SH-SY5Y (cell line): Measurements from ENCODE around the gene ALOX15.

Source experiments
- GATA2 ChIP-seq: IDR thresholded peaks from 2 replicates; pipeline ENCODE4 v1.6.1; 2011; ENCODE audit warnings: mild to moderate bottlenecking, low read depth, low read length
- GATA3 ChIP-seq: IDR thresholded peaks from 2 replicates; pipeline ENCODE4 v1.6.1; 2011; ENCODE audit warnings: low read depth, mild to moderate bottlenecking, low read length, moderate library complexity

The ALOX15 gene, protein sequence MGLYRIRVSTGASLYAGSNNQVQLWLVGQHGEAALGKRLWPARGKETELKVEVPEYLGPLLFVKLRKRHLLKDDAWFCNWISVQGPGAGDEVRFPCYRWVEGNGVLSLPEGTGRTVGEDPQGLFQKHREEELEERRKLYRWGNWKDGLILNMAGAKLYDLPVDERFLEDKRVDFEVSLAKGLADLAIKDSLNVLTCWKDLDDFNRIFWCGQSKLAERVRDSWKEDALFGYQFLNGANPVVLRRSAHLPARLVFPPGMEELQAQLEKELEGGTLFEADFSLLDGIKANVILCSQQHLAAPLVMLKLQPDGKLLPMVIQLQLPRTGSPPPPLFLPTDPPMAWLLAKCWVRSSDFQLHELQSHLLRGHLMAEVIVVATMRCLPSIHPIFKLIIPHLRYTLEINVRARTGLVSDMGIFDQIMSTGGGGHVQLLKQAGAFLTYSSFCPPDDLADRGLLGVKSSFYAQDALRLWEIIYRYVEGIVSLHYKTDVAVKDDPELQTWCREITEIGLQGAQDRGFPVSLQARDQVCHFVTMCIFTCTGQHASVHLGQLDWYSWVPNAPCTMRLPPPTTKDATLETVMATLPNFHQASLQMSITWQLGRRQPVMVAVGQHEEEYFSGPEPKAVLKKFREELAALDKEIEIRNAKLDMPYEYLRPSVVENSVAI

DNA sequence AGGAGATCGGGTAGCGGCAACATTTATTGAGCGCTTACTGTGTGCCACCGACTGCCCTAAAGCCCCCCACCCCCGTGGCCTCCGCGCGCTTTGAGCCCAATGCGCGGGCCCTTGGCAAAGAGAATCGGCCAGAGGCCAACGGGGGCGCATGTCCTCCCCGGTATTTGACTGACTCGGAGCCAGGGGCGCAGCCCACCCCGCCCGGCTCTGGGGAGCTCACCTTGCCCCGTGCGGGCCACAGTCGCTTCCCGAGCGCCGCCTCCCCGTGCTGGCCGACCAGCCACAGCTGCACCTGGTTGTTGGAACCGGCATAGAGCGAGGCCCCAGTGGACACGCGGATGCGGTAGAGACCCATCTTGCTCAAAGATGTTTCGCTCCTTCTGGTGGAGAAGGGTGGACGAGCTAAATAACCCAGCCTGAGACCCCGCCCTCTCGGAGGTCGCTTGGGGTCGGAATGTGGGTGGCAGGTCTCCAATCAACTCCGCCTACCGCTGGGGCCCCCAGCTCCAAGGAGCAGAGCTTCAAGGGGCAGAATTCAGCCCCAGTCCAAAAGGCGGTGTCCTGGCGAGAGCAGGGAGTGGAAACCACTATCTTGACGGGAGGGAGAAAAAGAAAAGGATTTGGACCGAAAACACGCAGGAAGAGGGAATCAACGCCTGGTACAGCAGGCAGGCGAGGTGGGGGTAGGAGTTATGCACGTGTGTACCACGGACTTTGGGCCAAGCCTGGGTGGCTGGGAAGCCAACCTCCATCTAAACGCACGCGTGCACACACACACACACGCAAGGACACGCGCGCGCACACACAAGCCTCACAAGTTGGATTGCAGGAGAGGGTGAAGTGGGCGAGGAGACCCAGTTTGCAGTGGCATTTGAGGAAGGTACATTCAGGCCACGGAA, at the start of gene ALOX15:
TSS of gene ALOX15 (minus strand) at position 382 of the 899 bp plus-strand sequence. CDS start at position 355, 27 bp downstream.
- TF ChIP-seq GATA3 (no peak), GATA2 (no peak)

DNA sequence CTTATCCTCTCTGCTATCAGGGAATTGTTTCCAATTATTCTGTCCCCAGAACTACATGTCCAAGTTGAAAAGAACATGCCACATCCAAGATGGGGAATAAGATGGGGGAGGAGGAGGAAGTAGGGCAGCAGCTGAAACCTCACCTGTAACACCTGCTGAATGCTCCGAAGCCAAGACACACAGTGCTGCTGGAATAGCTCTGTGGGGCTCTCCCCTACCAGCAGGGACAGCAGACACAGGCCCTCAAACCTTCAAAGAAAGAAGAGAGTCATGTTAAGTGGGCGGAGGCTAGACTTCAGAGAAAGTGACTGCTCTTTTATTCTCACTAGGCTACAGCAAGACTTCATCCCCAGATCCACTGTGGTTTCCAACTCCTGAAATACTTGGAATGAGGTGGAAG, 49.3 kb upstream of the ALOX15 start:
- TF ChIP-seq GATA3, result no peak
- TF ChIP-seq GATA2, result no peak

DNA sequence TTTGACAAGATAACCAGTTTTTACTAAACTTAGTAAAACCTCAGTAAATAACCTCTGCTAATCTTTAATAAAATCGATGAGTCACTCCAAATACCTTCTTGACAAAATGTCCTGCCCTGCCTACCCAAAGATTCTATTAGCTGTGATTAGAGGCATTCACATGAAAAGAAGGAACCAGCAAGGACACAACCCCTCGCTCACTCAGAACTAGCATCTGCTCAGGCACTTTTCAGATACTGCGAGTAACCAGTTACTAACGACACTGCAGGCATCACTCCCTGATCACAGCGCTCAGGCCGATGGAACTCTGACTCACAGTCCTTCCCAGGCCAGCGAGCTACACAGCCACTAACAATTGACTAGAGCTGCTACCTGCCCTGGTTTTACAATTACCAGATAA, 38.2 kb upstream of the ALOX15 start:
- no peak for TF ChIP-seq GATA3
- no peak for TF ChIP-seq GATA2

DNA sequence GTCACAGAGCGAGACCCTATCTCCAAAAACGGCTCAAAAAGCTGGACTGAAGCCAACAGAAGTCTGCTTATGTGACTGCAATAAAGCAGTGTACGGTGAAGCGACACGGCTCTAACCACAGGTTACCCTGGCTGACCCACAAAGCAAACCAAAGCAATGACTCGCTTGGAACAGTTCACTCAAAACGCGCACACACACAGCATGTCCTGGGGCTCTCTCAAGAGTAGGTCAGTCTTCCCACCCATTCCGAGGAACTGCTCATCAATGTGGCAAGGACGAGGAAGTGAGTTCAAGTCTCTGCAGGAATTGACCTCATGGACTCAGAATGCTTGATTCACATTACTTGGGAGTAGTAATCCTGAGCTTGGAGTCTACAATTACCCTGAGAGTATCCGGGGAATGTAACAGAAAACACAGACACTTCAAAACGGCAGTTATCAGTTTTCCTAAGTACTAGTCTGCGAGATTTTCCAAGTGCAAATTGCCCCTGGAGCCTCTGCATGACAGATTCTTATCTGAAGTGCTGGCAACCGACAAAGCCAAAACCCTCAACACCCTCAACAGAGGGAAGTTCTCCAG, 37.1 kb upstream of the ALOX15 start:
- peak; percentile 87 for TF ChIP-seq GATA2
- peak; percentile 70 for TF ChIP-seq GATA3

DNA sequence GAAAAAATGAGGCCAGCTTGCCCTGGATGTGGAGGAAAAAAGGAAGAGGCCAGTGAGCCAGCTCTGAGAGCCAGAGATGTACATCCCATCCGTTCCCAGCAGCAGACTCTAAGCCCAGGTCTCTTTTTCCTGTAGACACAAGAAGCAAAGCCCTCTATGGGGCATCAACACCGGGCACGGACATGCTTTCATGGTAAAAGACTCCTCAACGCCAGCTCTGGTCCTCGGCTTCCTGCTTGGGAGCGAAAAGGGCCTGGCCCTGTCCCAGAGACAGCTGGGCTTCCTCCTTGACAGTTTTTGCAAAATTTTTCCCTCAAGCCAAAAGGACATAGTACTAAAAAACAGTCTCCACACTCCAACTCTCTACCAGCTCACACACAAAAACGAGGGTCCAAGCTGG, 35.3 kb upstream of the ALOX15 start:
- TF ChIP-seq GATA3, result no peak
- no peak for TF ChIP-seq GATA2

DNA sequence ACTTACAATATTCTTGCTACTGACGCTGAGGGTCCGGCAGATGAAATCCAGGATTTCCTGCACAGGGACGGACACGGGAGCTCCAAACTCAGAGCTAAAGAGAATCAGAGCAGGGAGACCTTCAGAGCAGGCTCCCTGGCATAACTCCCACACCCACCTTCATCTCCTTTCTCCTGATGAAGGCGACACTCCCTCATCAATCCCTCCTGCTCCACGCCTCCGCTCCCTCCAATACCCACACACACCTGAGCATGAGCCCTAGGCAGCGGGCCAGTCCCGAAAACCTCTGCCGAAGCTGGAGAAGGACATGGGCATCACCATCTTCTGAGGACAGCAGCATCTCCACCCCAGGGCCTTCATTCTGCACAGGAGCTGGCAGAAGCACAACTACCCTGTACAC, 34.3 kb upstream of the ALOX15 start:
- no peak for TF ChIP-seq GATA3

DNA sequence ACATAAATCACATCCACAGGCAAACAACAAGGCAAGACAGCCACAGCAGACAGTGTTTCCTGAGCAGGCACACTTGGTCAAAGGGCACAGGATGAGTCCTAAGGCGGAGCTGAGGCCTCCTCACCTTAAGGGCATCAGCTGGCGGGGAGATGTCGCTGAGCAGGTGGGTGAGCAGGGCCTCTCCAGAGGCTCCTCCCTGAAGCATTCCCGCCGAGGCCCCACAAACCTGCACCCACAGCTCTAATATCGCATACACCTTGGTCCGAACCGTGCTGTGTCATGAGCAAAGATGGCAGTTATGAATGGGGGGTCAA, 33.2 kb upstream of the ALOX15 start:
- no peak for TF ChIP-seq GATA2
- TF ChIP-seq GATA3, result no peak

DNA sequence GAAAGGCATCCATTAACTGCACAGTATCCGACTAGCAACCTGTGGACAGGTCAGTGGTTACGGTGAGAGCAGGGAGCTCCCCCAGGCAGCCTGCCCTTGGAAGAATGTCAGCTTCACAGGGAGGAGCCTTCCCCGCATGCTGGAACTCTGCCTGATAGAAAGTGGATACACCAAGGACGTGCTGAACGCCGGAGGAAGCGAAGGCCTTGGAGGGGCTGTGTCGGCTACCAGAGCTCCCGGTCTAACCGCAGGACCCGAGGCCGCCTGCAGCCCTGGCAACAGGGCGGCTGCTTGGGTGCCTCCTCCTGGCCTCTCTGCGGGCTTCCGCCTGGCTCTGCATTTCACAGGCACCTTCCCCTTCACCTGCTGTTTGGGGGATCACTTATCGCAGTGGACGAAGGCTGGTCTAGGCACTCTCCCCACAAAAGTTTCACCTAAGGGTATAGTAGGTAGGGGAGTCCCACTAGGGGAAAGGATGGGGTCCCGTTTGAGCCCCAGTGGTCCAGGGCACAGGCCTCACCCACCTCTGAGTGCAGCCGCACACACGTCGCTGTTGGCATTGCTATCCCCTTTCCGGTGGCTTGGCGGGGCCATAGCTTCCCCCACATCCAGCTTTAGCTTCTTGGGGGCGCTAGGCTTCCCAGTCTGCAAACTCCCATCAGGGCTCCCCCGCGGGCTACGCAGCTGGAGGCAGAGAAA, 32.7 kb upstream of the ALOX15 start:
- TF ChIP-seq GATA3 (no peak), GATA2 (no peak)

DNA sequence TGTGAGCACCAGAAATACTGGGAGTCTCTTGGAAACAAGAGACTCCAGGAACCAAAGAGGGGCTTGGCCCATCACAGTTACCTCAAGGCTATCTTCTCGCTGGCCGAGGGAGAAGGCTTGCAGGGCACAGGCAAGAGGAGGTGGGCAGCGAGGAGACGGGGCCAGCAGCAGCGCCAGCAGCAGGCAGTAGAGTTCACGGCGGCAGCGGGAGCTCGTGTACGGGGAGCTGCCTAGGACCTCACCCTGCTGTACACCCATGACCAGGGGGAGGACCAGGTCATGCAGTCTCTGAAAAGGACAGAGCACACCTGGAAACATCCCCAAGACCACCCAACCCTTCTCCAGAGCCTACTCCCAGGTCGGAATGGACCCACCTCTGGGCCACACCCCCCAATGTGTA, 31.7 kb upstream of the ALOX15 start:
- TF ChIP-seq GATA3 (no peak), GATA2 (no peak)

DNA sequence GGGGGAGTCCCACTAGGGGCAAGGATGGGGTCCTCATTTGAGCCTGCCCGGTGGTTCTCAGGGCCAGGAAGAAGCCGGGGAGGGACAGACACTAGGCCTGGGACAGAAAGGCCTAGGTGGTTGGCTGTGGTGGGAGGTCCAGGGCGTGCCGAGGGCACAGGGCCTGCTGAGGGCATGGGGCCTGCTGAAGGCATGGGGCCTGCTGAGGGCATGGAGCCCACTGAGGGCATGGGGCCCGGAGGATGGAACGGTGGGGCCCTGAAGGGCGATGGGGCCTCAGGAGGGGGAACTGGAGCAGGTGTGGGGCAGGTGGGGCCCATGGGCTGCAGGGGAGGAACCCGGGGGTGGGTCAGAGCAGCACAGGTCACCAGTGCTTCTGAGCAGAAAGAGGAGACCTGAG, 31.3 kb upstream of the ALOX15 start:
- TF ChIP-seq GATA3 (no peak), GATA2 (no peak)

DNA sequence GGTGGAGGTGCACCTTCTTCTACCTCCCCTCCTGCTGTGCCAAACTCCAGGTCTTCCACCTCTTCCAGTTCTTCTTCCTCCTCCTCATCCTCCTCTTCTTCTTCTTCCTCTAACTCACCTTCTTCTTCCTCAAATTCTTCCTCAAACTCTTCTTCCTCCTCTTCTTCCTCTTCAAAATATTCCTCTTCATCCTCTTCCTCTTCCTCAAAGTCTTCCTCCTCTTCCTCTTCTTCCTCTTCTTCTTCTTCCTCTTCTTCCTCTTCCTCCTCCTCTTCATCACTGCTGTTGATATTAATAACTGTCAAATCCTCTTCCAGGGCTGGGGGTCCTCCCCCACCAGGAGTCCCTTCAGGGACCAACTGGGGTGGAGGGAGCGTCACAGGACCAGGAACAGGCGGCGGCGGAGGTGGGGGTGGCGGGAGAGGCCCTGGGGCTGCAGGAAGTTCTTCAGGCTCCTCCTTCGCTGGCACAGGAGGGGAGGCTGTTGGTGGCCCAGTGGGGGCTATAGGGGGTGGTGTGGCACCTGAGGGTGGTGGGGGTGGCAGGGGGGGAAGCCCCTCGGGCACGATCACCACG, 30.7 kb upstream of the ALOX15 start:
- TF ChIP-seq GATA2 (no peak), GATA3 (no peak)

DNA sequence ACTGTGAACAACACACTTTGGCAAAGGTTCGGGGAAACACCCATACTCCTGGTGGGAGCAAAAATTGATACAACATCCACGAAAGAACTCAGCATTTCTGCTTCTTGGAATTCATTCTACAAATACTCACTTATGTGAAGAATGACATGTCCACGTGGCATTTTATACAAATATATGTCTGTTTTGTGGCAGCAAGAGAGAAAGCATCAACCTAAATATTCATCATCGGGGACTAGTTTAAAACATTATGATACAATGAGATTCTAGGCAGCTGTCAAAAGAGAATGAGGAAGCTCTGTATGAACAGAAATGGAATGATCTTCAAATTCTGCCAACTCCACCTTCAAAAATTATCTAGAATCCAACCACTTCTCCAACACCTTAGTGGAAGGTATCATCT, 25.7 kb upstream of the ALOX15 start:
- TF ChIP-seq GATA3 (no peak), GATA2 (no peak)

DNA sequence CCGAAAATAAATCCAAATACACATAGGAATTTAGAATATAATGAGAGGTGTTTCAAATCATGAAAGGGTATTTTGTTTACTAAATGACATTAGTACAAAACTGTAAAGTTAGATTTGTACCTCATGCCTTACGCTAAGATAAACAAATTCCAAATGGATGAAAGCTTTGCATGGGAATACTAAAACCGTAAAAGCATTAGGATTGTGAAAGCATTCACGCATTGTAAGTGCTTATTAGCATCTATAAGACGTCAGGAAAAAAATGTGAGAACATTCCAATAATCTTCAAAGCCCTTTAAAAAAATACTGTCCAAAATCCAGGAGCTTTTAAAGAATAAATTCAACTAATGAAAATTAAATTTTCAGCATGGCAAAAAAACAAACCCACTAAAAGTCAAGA, 24.8 kb upstream of the ALOX15 start:
- TF ChIP-seq GATA2, result no peak
- TF ChIP-seq GATA3, result no peak
